Islet precursor cell (in vitro differentiated cells): ENCODE results near the gene KIF1A.
"Not testable (repeated sequence)": the region's sequence is repeated elsewhere in the genome, so short reads cannot be mapped to it uniquely, and the experiment has no call there.

Experiments
- DNase-seq: peaks from one replicate; pipeline ENCODE4 v3.0.0-alpha.2; 2018

KIF1A gene

GRCh38 chr2:240716130-240716798 is 103.8 kb downstream of the KIF1A start:
- no peak for DNase-seq

GRCh38 chr2:240714747-240715725 is 105.0 kb downstream of the KIF1A start:
- DNase-seq: no peak

- DNase-seq: no peak
Measured at GRCh38 chr2:240713928-240714746, 105.9 kb downstream of the KIF1A start.

- DNase-seq: no peak
Measured at GRCh38 chr2:240713071-240713927, 106.7 kb downstream of the KIF1A start.

GRCh38 chr2:240712121-240712520 is 107.9 kb downstream of the KIF1A start:
- DNase-seq: no peak

GRCh38 chr2:240711701-240712100 is 108.3 kb downstream of the KIF1A start:
- no peak for DNase-seq

- no peak for DNase-seq
Measured at GRCh38 chr2:240711296-240711695, 108.7 kb downstream of the KIF1A start.

GRCh38 chr2:240708457-240708856 is 111.6 kb downstream of the KIF1A start:
- no peak for DNase-seq

GRCh38 chr2:240707821-240708220 is 112.2 kb downstream of the KIF1A start:
- DNase-seq: no peak

GRCh38 chr2:240707043-240707756 is 112.8 kb downstream of the KIF1A start:
- DNase-seq: no peak

- no peak for DNase-seq
Measured at GRCh38 chr2:240705204-240705791, 114.7 kb downstream of the KIF1A start.

- no peak for DNase-seq
Measured at GRCh38 chr2:240704651-240705050, 115.4 kb downstream of the KIF1A start.

GRCh38 chr2:240703417-240704341 is 116.3 kb downstream of the KIF1A start:
- no peak for DNase-seq

- no peak for DNase-seq
Measured at GRCh38 chr2:240702640-240703011, 117.4 kb downstream of the KIF1A start.

GRCh38 chr2:240701736-240702639 is 118.0 kb downstream of the KIF1A start:
- no peak for DNase-seq

- DNase-seq: no peak
Measured at GRCh38 chr2:240701091-240701735, 118.8 kb downstream of the KIF1A start.

- not testable (repeated sequence) for DNase-seq
Measured at GRCh38 chr2:240700616-240701015, 119.4 kb downstream of the KIF1A start.

GRCh38 chr2:240699835-240700234 is 120.2 kb downstream of the KIF1A start:
- DNase-seq: not testable (repeated sequence)
